Measurements from ENCODE around the gene CCDC38. TPM values are rescaled to one million over a fixed set of nuclear protein-coding genes. Genes with fewer than 3 reads are reported as not detected.

CCDC38 gene
- total RNA-seq, 2 donors from 2014 or later, result not detected

DNA sequence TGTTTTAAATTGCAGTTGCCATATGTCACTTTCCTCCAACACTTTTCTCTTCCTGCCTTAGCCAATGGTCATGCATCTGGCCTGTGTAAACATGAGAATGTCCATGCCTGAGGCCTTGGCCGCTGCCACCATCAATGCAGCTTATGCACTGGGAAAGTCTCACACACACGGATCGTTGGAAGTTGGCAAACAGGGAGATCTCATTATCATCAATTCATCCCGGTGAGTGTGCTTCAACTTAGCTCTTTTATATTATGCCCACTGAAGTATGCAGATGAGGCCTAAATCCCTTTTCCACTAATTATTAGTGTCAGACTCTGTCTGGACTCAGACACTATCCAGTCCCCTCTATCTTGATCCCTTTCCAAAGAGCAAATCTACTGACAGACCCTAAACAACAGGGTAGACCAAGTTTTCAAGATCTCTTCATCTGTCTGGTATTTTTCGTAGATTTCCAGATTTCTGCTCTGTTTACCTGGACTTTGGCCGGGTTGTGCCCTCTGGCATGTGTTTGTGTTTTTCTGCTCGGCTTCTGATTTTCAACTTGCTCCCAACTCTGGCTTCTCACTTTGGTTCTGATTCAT is 24.0 kb upstream of the CCDC38 start:
- no peak for DNase-seq (ENCODE audit: low spot score)
- intact Hi-C loops (cut with DNase I), result no loop called here

DNA sequence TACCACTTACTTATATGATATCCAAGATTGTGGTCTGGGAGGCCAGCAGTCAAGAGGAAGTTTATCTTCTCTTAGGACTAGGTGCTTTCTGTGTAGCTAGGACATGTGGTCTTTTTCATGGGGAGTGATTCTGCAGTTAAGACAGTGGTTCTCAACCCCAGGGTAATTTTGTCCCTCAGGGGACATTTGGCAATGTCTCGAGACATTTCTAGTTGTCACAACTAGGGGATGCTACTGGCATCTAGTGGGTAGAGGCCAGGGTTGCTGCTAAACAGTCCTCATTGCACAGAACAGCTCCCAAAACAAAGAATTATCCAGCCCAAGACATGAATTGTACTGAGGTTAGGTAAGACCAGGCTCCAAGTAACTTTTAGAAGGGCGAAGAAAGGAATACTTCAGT is 20.7 kb upstream of the CCDC38 start:
- intact Hi-C loops (cut with DNase I), result no loop called here
- DNase-seq (ENCODE audit: low spot score), result no peak

DNA sequence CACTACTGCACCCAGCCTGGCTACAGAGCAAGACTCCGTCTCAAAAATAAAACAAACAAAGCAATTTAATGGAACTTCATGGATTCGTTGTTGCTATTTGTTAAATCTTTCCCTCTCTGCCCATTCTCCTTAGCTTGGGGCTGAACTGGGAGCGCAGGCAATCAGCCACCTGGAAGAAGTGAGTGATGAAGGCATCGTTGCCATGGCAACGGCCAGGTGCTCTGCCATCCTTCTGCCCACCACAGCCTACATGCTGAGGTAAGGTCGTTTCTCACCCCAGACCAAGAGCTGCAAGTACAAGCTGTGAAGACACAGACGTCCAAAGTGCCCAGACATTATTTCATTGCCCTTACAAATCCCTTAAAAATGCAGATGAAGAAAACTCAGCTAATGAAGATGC is 19.8 kb upstream of the CCDC38 start:
- intact Hi-C loops (cut with DNase I), result no loop called here
- no peak for DNase-seq (ENCODE audit: low spot score)

DNA sequence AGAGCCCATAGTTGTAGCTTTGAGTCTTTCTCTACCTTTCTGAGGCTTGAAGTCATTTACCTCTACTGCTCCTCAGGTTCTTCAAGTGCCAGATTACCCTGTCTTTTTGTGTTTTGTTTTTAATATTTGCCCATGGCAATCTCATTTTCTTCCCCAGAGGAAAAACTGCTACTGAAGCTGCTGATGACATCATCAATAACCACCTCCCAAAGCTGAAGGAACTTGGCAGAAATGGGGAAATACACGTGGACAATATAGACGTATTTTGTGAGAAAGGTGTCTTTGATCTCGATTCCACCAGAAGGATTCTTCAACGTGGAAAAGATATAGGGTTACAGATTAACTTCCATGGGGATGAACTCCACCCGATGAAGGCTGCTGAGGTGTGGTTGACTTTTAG is 17.8 kb upstream of the CCDC38 start:
- intact Hi-C loops (cut with DNase I), result no loop called here
- no peak for DNase-seq (ENCODE audit: low spot score)

DNA sequence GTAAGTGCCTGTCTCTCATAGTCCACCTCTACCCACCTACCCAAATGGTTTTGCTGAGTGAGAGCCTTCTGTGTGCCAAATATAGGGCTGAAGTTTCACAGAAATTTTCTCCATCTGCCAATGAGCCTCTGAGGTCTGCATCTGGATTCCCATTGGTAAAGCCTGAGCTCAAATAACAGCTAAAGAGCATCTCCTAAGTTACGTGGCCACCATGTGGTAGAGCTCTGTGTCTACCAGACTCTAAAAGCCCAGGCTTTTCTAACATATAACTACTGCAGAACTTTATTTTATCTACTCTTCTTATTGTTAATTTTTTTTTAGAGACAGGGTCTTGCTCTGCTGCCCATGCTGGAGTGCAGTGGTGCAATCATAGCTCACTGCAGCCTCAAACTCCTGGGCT is 16.7 kb upstream of the CCDC38 start:
- intact Hi-C loops (cut with DNase I), result no loop called here

DNA sequence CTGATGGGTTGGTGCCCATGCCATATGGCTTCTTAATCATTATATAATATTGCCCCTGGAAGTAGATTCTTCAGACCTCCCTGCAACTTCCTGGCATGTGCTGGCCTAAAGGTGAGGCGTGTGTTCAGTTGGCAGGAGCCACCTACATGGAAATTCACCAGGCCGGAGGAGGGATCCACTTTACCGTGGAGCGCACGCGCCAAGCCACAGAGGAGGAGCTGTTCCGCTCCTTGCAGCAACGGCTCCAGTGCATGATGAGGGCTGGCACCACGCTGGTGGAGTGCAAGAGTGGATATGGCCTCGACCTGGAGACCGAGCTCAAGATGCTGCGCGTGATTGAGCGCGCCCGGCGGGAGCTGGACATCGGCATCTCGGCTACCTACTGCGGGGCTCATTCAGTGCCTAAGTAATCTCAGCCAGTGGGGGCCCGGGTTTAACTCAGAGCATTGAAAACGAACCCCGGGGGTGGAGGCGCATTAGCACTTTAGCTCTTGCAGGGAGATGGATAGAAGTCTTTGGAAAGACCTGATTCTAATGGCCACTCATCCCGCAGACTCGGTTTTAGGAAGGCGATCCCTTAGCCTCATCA is 14.2 kb upstream of the CCDC38 start:
- intact Hi-C loops (cut with DNase I), result no loop called here
- no peak for DNase-seq (ENCODE audit: low spot score)

More for the DNA sequence above, 16.7 kb upstream of the CCDC38 start:
- no peak for DNase-seq (ENCODE audit: low spot score)

DNA sequence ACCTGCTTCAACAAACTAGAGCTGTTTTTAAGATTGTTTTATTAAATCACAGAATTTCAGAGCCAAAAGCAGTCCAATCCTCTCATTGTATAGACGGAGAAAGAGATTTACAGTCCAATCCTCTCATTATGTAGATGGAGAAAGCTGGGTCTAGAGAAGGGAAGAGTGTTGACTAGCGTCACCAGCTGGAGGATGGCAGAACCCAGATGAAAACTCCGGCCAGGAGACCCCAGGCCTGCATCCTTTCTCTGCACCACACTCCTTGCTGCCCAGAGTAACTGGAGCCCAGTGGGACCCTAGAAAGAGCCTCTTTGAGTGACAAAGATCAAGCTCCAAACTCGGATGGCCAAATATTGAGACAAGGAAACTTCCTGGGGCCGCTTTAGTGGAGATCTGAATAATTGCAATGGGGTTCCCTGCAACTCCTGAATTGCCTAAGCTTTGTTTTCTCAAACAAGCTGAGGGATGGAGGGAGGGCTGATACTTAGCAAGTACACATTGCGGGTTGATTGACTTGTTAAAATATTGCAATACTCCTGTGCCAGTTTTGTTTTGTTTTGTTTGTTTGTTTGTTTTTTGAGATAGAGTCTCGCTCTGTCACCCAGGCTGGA is 13.2 kb upstream of the CCDC38 start:
- intact Hi-C loops (cut with DNase I), result no loop called here

DNA sequence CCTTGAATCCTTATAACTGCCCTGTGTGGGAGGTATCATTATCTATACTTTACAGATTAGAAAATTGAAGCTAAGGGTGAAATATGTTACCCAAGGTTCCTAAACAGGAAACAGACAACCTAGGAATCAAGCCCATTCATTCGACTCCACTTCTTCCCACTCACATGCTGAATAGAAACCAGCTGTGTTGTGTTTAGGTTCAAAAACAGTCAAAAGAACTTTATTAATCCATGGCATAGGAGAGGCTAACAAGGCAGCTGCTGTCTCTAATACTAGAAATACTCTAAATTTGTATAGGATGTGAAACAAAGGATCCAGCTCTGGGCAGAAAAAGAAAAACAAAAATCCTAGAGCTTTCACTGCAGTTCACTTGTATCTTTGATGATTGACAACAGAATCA is 10.6 kb upstream of the CCDC38 start:
- intact Hi-C loops (cut with DNase I), result no loop called here
- no peak for DNase-seq (ENCODE audit: low spot score)

More for the DNA sequence above, 13.2 kb upstream of the CCDC38 start:
- no peak for DNase-seq (ENCODE audit: low spot score)

DNA sequence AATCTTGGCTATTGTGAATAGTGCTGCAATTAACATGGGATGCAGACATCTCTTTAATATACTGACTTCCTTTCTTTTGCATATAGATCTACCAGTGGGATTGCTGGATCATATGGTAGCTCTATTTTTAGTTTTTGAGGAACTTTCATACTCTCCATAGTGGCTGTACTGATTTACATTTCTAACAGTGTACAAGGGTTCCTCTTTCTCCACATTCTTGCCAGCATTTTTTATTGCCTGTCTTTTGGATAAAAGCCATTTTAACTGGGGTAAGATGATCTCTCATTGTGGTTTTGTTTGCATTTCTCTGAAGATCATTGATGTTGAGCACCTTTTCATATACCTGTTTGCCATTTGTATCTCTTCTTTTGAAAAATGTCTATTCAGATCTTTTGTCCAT is 9.1 kb upstream of the CCDC38 start:
- DNase-seq (ENCODE audit: low spot score), result no peak
- intact Hi-C loops (cut with DNase I), result no loop called here

DNA sequence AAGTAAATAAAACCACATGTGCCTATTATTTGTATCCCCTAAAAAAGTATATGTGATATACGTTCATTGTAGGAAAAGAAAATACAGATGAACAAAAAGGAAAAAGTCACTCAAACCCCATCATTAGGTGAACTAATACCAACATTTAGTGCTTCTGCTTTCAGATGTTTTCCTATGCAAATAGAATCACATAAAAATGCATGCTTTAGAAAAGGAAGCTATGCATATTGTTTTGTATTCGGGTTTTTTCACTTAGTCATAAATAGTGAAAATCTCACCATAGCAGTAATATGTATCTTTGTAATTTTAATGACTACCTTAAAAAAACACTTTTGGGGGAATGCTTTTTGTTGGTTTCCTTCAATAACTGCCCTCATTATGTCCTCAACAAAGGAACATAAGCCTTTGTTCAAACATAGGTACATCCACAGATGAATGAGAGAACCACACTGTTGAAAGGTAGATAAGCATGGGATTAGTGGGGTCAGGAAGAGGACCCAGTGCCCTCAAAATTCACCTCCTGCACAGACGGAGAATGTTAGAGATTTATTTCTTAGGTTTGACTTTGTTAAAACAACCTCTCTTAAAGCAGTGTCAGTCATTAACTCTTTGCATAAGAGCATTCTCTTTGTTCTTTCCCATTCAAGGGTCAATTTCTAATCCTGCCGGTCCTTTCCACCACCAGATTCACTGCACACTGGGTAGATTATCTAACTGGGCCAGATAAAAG is 7.2 kb upstream of the CCDC38 start:
- intact Hi-C loops (cut with DNase I), result no loop called here
- no peak for DNase-seq (ENCODE audit: low spot score)

DNA sequence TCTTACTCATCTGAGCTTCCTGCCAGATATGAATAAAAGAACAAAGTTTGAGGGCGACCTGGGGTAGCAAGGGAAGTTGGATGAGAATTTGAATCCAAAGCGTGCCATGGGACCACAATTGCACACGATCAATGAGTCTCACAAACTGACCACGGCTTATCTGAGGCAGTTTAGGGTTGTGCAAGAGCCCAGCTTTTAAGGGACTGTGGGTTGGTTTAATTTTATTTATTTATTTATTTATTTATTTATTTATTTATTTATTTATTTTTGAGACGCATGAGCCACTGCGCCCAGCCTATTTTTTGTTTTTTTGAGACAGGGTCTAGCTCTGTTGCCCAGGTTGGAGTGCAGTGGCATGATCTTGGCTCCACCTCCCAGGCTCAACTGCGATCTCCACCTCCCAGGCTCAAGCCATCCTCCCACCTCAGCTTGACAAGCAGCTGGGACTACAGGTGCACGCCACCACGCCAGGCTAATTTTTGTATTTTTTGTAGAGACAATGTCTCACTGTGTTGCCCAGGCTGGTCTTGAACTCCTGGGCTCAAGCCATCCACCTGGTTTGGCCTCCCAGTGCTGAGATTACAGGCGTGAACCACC is 1.8 kb upstream of the CCDC38 start:
- DNase-seq (ENCODE audit: low spot score), result no peak
- intact Hi-C loops (cut with DNase I), result no loop called here

DNA sequence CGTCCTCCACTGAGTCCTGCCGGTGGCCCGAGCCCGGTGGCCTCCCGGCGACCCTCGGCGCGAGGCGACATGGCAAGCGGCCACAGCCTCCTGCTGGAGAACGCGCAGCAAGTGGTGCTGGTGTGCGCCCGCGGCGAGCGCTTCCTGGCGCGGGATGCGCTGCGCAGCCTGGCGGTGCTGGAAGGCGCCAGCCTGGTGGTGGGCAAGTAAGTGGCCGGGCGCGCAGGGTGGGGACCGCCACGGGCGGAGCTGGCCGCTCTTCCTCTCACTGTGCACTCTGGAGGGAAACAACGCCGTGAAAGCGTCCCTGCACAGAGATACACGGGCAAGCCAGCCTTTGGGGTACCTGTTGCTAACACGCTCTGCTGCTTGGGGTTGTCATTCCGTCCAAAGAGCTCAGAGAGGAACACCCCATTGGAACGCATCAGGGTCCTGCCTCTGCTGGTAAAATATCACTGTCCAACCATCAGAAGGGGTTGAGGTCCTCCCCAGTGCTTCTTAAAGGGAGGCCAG is 972 bp upstream of the CCDC38 start, which contains the start of gene AMDHD1:
TSS of gene AMDHD1 (plus strand) at position 2 of the 513 bp plus-strand sequence. CDS start at position 70, 68 bp downstream.
- DNase-seq (ENCODE audit: low spot score), result peak; percentile 85
- intact Hi-C loops (cut with DNase I), result no loop called here

DNA sequence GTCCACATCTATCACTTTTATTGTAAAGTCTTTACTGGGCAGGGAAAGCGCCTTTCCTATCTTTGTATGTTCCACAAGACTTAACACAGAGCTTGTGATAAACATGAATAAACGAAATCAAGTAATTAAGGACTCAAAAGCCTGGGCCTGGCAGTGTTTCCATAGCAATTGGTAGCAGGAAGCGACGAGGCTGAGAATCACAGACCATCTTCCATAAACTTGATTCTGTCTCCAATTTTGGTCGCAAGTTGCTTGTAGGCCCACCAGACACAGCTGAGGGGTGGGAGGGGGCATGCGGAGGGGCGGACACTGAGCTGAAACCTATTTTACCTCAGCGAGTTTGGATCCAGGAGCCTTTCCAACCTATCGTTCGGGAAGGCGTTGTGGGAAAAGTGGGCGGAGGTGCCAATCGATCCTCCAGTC is 302 bp downstream of the CCDC38 start:
- intact Hi-C loops (cut with DNase I), result no loop called here
- no peak for DNase-seq (ENCODE audit: low spot score)

DNA sequence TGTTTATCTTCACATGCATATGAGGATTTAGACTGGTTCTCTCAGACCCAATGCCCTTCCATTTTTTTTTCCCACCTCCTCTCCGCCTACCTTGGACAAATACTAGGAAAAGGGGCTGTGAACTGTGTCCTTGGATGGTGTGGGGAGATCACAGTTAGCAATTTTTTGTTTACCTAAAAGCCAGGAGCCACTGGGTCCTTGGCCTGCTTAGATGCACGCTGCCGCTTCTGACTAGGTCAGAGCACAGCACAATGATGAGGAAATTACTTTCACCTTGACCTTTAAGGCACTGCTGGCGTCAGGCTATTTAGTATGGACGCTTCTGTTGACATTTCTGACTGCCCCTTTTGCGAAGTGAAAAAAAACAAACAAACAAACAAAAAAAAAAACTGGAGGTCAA is 1.9 kb downstream of the CCDC38 start:
- no peak for DNase-seq (ENCODE audit: low spot score)
- intact Hi-C loops (cut with DNase I), result no loop called here

DNA sequence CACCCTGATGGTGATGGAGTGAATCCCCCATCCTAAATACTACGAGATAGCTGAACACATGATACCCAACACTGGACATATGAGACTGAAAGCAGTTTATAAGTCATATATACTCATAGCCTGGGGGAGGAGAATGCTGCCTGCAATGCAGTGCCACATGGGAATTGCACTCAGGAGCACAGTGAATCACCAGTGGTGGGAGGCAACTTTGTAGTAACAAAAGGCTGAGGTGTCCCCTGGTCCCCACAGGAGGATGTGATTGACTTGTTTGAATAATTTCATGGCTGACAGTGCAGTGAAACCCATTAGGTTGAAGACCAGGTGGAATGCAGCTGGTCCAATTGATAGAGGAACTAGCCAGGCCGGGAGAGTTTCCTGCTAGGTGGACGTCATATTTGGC is 20.2 kb downstream of the CCDC38 start:
- intact Hi-C loops (cut with DNase I), result loop anchor here in 1 of 2 donors (5.0 kb wide), 1 partner anchor 75 kb away; the partner anchor contains the start of gene HAL

DNA sequence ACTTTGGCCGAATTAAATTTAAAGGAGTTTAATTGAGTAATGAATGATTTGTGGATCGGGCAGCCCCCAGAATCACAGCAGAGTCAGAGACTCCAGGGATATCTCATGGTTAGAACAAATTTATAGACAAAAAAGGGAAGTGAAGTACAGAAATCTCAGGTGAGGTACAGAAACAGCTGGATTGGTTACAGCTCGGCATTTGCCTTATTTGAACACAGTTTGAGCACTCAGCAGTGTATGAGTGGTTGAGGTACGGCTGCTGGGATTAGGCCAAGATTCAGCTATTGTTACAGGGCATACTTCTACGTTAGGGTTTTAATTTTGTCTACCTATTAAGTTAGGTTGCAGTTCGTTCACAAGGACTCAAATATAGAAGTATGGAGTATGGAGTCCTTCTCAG is 23.3 kb downstream of the CCDC38 start:
- intact Hi-C loops (cut with DNase I), result no loop called here
- DNase-seq (ENCODE audit: low spot score), result no peak

More for the DNA sequence above, 20.2 kb downstream of the CCDC38 start:
- no peak for DNase-seq (ENCODE audit: low spot score)

DNA sequence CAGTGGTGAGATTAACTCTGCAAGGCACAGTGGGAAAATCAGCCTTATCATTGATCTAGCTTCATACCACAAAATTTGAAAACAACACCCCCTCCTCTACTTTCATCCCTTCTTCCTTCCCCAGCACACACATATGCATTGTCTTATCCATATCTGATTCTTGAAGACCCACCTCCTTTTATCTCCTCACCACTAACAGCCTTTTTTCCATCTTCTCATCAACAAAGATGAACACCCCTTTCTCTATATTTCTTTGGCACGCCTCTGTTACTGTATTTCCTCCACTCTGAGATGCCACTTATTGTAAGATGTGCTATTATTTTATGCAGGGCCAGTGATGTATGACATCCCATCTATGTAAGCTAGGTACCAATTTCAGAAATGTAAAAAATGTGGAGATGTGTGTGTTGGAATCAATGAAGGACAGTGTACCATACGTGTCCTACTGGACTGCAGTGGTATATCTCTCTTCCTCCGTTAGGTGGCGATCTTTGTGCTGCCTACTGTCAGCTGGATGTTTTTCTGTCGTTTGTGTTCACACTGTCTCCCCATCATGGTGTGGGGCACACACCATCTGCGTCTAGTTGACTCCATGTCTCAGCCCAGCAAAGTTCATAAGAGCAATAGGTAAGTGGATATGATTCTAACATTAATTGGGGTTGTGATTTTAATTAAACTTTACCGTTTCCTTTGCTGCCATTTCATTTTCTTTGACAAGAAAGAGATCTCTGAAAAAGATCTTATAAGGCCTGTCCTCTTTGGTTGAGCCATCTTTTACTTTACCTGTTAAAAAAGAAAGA is 24.0 kb downstream of the CCDC38 start:
- intact Hi-C loops (cut with DNase I), result no loop called here
- no peak for DNase-seq (ENCODE audit: low spot score)

DNA sequence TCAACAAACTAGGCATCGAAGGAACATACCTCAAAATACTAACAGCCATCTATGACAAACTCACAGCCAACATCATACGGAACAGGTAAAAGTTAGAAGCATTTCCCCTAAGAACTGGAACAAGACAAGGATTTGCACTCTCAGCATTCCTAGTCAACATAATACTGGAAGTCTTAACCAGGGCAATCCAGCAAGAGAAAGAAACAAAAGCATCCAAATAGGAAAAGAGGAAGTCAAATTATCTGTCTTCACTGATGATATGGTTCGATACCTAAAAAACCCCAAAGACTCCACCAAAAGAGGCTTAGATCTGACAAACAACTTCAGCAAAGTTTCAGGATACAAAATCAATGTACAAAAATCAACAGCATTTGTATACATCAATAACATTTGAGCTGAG is 32.5 kb downstream of the CCDC38 start:
- intact Hi-C loops (cut with DNase I), result no loop called here
- DNase-seq (ENCODE audit: low spot score), result no peak

DNA sequence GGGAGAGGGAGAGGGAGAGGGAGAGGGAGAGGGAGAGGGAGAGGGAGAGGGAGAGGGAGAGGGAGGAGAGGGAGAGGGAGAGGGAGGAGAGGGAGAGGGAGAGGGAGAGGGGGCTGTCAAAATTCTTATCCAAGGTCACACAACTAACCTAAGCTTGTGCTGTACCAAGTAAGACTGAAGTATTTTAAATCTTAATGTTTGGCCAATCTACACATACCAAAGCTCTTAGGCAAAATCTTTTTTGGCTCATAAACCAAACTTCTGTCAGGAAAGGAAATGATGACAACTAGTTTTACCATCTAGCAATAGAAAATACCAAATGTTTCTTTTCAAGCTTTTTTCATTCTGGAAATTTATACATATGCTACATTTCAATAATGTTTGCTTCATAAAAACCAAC is 33.8 kb downstream of the CCDC38 start:
- no peak for DNase-seq (ENCODE audit: low spot score)
- intact Hi-C loops (cut with DNase I), result no loop called here
